Measurements from ENCODE around the gene ADAMTSL2. TPM values are rescaled to one million over a fixed set of nuclear protein-coding genes. Genes with fewer than 3 reads are reported as not detected.

ADAMTSL2 gene
- total and polyA plus RNA-seq, 3 experiments from 2014 or later, result not detected

DNA sequence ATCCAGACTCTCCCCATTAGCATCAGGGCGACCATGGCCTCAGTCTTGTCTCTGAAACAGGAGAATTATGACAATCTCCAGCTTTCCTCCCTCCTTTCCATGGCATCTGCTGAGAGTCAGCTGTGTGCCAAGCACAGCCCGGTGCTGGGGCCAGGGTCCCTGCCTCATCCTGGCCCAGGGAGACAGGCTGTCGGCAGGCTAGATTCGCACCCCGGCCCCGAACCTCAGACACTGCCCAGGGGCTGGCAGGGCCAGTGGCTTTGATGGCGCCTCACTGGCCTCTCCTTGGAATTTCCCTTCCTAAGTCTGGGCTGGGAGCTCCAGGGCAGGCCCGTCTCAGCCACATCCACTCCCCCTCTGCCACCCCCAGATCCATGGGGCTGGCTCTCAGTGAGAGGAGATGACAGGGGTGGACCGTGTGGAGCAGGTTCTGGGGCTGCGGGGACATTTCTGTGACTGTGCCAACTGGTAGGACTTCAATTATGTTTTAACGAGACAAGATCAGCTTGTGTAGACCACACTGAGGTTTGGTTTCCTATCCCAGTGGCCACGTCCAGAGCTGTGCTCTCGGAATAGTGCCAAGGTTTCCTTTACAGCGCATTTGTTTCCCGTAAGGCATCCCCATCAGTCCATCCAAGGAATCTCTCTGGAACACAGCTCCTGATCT lies 59.2 kb downstream of the ADAMTSL2 start:
- no peak overlapping the region for H3K4me3 ChIP-seq (ENCODE audit: low read length)
- Mint-ChIP-seq H3K9me3 (peaks cover 11 to 18% (median 16%) of the 10 kb centered on the region in 5 donors), H3K4me1 (no peaks in the 10 kb centered on the region), H3K27me3 (peaks cover 10 to 12% of the 10 kb centered on the region in 2 donors), H3K36me3 (peaks cover 0 to 8% (median 2%) of the 10 kb centered on the region in 3 donors), H3K4me3 (no peak overlapping the region), H3K27ac (no peak overlapping the region)
- peaks cover 6% of the 10 kb centered on the region for H3K9me3 ChIP-seq (ENCODE audit: low read length)
- ChIA-PET CTCF (interaction anchor here (1.4 kb wide), 1 partner anchor 149 kb away, joined by 5 read pairs; no protein-coding TSS in a partner anchor), POLR2A (no interaction called here)
- H3K27me3 ChIP-seq (ENCODE audit: insufficient read depth, low read length, poor library complexity, severe bottlenecking), result no peaks in the 10 kb centered on the region
- no peak overlapping the region for H3K27ac ChIP-seq (ENCODE audit: low read depth, low read length)
- no peaks in the 10 kb centered on the region for H3K36me3 ChIP-seq (ENCODE audit: insufficient read depth, low read length)
- DNase-seq, result no peak
- no peaks in the 10 kb centered on the region for H3K4me1 ChIP-seq (ENCODE audit: insufficient read depth, low read length)

DNA sequence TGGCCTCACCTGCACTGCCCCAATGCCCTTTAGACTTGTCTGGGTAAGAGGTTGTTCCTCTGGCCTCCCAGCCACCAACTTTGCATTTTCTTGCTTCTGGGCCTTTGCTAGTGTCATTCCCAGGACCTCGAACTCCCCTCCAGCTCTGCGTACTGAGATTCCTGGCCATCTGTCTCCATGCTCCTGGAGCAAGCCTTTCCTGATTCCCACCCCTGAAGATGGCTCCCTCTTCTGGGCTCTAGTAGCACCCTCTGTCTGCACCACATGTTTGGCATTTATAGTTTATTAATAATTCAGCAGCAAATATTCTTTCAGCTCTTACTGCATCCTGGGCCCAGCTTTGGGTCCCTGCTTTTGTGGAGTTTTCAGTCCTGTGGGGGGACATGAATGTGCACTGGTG lies 59.8 kb downstream of the ADAMTSL2 start:
- no peaks in the 10 kb centered on the region for H3K36me3 ChIP-seq (ENCODE audit: insufficient read depth, low read length)
- no peak overlapping the region for H3K27ac ChIP-seq (ENCODE audit: low read depth, low read length)
- no peaks in the 10 kb centered on the region for H3K4me1 ChIP-seq (ENCODE audit: insufficient read depth, low read length)
- no peak overlapping the region for H3K4me3 ChIP-seq (ENCODE audit: low read length)
- peaks cover 11 to 18% (median 16%) of the 10 kb centered on the region in 5 donors for H3K9me3 Mint-ChIP-seq
- peaks cover 0 to 8% (median 2%) of the 10 kb centered on the region in 3 donors for H3K36me3 Mint-ChIP-seq
- H3K27me3 Mint-ChIP-seq, result peaks cover 10 to 12% of the 10 kb centered on the region in 2 donors
- ChIA-PET POLR2A (no interaction called here), CTCF (interaction anchor here (1.4 kb wide), 1 partner anchor 148 kb away, joined by 5 read pairs; no protein-coding TSS in a partner anchor)
- peaks cover 6% of the 10 kb centered on the region for H3K9me3 ChIP-seq (ENCODE audit: low read length)
- H3K27me3 ChIP-seq (ENCODE audit: insufficient read depth, low read length, poor library complexity, severe bottlenecking), result no peaks in the 10 kb centered on the region
- H3K4me3 Mint-ChIP-seq, result no peak overlapping the region
- H3K27ac Mint-ChIP-seq, result no peak overlapping the region
- DNase-seq, result no peak
- H3K4me1 Mint-ChIP-seq, result no peaks in the 10 kb centered on the region

DNA sequence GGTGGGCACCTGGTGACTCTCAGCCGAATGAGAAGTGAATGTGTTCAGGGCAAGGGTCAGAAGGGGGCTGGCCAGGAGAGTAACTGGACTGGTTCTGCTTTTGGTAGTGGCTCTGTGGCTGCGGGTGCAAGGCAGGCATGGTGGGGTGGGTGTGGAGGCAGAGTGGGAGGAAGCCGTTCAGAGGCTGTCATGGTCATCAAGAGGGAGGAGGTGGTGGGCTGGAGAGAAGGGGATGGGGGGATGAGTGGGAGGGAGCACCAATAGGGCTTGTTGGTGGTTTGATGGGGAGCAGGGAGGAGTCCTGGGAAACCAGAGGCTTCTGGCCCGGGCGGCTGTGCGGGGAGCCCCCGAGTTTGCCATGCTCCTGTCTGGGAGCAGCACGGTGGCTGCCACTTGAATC lies 61.4 kb downstream of the ADAMTSL2 start:
- peaks cover 6% of the 10 kb centered on the region for H3K9me3 ChIP-seq (ENCODE audit: low read length)
- Mint-ChIP-seq H3K4me3 (no peak overlapping the region), H3K27me3 (peaks cover 10 to 12% of the 10 kb centered on the region in 2 donors), H3K9me3 (peaks cover 11 to 18% (median 16%) of the 10 kb centered on the region in 5 donors), H3K27ac (no peak overlapping the region), H3K36me3 (peaks cover 0 to 8% (median 2%) of the 10 kb centered on the region in 3 donors), H3K4me1 (no peaks in the 10 kb centered on the region)
- ChIA-PET POLR2A (no interaction called here), CTCF (no interaction called here)
- H3K27me3 ChIP-seq (ENCODE audit: insufficient read depth, low read length, poor library complexity, severe bottlenecking), result no peaks in the 10 kb centered on the region
- no peaks in the 10 kb centered on the region for H3K4me1 ChIP-seq (ENCODE audit: insufficient read depth, low read length)
- no peak overlapping the region for H3K4me3 ChIP-seq (ENCODE audit: low read length)
- no peak overlapping the region for H3K27ac ChIP-seq (ENCODE audit: low read depth, low read length)
- no peaks in the 10 kb centered on the region for H3K36me3 ChIP-seq (ENCODE audit: insufficient read depth, low read length)
- DNase-seq, result no peak

DNA sequence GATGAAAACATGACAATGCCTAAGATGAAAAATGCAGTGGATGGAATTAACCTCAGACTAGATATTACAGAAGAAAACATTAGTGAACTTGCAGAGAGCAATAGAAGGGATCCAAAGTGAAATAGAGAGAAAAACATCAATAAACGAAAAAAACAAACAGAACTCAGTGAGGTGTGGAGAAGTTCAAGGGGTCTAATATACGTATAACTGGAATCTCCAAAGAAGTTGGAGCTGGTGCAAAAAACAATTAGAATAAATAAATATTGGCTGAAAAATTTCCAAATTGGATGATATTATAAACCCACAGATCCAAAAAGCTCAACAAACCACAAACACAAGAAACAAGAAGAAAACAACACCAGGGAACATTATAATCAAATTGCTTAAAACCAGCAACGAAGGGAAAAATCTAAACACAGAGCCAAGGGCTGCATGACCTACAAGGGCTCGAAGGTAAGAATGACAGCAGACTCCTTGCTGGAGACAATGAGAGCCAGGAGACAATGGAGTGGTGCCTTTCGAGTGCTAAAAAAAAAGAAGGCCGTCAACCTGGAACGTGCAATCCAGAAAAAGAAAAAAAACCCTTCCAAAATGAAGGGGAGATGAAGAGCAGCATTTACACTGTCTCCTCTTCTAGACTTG lies 62.9 kb downstream of the ADAMTSL2 start:
- Histone ChIP-seq H3K9me3 (ENCODE audit: low read length) (peaks cover 6% of the 10 kb centered on the region), H3K4me1 (ENCODE audit: insufficient read depth, low read length) (no peaks in the 10 kb centered on the region), H3K27ac (ENCODE audit: low read depth, low read length) (no peak overlapping the region), H3K36me3 (ENCODE audit: insufficient read depth, low read length) (no peaks in the 10 kb centered on the region), H3K27me3 (ENCODE audit: insufficient read depth, low read length, poor library complexity, severe bottlenecking) (no peaks in the 10 kb centered on the region), H3K4me3 (ENCODE audit: low read length) (no peak overlapping the region)
- Mint-ChIP-seq H3K27ac (no peak overlapping the region), H3K27me3 (peaks cover 12 to 17% of the 10 kb centered on the region in 2 donors), H3K9me3 (peaks cover 11 to 18% (median 16%) of the 10 kb centered on the region in 5 donors), H3K4me1 (no peaks in the 10 kb centered on the region), H3K36me3 (peaks cover 0 to 8% (median 2%) of the 10 kb centered on the region in 3 donors), H3K4me3 (no peak overlapping the region)
- POLR2A ChIA-PET, result no interaction called here
- DNase-seq, result no peak
- CTCF ChIA-PET, result interaction anchor here (1.3 kb wide), 1 partner anchor 119 kb away, joined by 4 read pairs; no protein-coding TSS in a partner anchor

DNA sequence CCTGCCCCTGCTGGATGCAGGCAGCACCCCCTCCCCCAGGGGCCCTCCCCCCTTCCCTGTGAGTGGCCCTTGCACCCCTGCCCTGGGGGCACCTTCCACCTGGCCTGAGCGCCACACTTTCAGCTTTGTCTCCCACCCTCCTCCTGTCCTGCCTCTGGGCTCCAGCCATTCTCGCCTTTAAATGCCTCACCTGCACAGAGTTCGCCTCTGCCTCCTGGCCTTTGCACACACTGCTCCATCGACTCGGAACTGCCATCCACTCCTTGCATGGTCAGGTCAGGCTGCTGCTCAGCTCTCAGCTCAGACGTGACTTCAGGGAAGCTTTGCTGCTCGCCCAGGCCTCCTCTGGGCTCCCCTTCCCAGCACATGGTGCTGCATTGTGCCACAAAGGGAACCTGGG lies 64.5 kb downstream of the ADAMTSL2 start:
- POLR2A ChIA-PET, result no interaction called here
- Mint-ChIP-seq H3K36me3 (peaks cover 0 to 8% (median 2%) of the 10 kb centered on the region in 3 donors), H3K9me3 (peaks cover 11 to 18% (median 16%) of the 10 kb centered on the region in 5 donors), H3K27me3 (peaks cover 11 to 16% of the 10 kb centered on the region in 2 donors), H3K4me1 (peaks cover 0 to 1% (median 0%) of the 10 kb centered on the region in 3 donors), H3K27ac (no peak overlapping the region), H3K4me3 (no peak overlapping the region)
- CTCF ChIA-PET, result no interaction called here
- H3K4me1 ChIP-seq (ENCODE audit: insufficient read depth, low read length), result no peaks in the 10 kb centered on the region
- peaks cover 6% of the 10 kb centered on the region for H3K9me3 ChIP-seq (ENCODE audit: low read length)
- no peaks in the 10 kb centered on the region for H3K27me3 ChIP-seq (ENCODE audit: insufficient read depth, low read length, poor library complexity, severe bottlenecking)
- no peak for DNase-seq
- H3K27ac ChIP-seq (ENCODE audit: low read depth, low read length), result no peak overlapping the region
- H3K4me3 ChIP-seq (ENCODE audit: low read length), result no peak overlapping the region
- no peaks in the 10 kb centered on the region for H3K36me3 ChIP-seq (ENCODE audit: insufficient read depth, low read length)

DNA sequence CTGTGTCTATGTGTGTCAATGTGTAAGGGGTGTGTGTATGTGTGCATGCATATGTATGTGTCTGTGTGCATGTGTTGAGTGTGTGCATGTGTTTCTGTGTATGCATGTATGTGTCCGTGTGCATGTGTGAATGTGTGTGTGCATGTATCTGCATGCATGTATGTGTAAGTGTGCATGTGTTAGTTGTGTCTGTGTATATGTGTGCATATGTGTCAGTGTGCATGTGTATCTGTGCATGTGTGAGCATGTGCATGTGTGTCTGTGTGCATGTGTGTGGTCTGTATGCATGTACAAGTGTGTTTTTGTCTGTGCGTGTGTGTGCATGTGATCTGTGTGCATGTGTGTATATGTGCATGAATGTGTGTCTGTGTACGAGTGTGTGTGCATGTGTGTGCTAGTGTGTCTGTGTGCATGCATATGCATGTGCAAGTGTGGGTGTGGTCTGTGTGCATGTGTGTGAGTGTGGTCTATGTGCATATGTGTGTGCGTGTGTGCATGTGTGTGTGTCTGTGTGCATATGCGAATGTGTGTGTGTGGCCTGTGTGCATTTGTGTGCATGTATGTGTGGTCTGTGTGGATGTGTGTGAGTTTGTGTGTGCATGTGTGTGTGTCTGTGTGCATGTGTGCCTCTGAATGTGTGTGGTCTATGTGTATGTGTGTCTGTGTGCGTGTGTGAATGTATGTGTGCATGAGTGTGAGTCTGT lies 65.1 kb downstream of the ADAMTSL2 start:
- H3K4me1 ChIP-seq (ENCODE audit: insufficient read depth, low read length), result peaks cover 2% of the 10 kb centered on the region
- Mint-ChIP-seq H3K9me3 (peaks cover 11 to 18% (median 16%) of the 10 kb centered on the region in 5 donors), H3K4me3 (no peak overlapping the region), H3K27me3 (peaks cover 12 to 14% of the 10 kb centered on the region in 2 donors), H3K36me3 (peaks cover 0 to 8% (median 2%) of the 10 kb centered on the region in 3 donors), H3K4me1 (peaks cover 6 to 7% (median 6%) of the 10 kb centered on the region in 3 donors), H3K27ac (no peak overlapping the region)
- no peak overlapping the region for H3K4me3 ChIP-seq (ENCODE audit: low read length)
- no peaks in the 10 kb centered on the region for H3K27me3 ChIP-seq (ENCODE audit: insufficient read depth, low read length, poor library complexity, severe bottlenecking)
- peaks cover 6% of the 10 kb centered on the region for H3K9me3 ChIP-seq (ENCODE audit: low read length)
- no peaks in the 10 kb centered on the region for H3K36me3 ChIP-seq (ENCODE audit: insufficient read depth, low read length)
- POLR2A ChIA-PET, result no interaction called here
- no peak for DNase-seq
- CTCF ChIA-PET, result interaction anchor here (1.5 kb wide), 1 partner anchor 10 kb away, joined by 4 read pairs; no protein-coding TSS in a partner anchor
- no peak overlapping the region for H3K27ac ChIP-seq (ENCODE audit: low read depth, low read length)

DNA sequence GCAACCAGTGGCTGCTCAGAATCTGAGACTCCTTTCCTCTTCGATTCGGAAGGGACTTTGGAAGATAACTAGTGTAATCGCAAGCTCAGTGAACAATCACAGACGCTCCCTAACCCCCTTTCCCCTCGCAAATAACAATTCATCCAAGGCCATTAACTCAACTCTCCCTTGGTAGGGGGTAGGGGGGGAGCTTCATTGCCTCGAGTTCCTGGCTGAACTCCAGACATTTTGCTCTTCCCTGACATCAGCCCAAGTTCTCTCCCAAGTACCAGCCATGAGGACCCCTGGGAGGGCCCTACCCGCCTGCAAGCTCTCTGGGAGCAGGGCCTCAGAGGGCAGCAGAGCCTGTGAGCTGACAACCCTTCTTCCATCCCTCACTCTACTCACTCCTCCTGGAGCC lies 66.2 kb downstream of the ADAMTSL2 start:
- Histone ChIP-seq H3K36me3 (ENCODE audit: insufficient read depth, low read length) (no peaks in the 10 kb centered on the region), H3K27ac (ENCODE audit: low read depth, low read length) (no peak overlapping the region), H3K4me3 (ENCODE audit: low read length) (no peak overlapping the region), H3K9me3 (ENCODE audit: low read length) (peaks cover 6% of the 10 kb centered on the region), H3K27me3 (ENCODE audit: insufficient read depth, low read length, poor library complexity, severe bottlenecking) (no peaks in the 10 kb centered on the region), H3K4me1 (ENCODE audit: insufficient read depth, low read length) (peaks cover 5% of the 10 kb centered on the region)
- no peak for DNase-seq
- peaks cover 9 to 13% (median 9%) of the 10 kb centered on the region in 3 donors for H3K4me1 Mint-ChIP-seq
- CTCF ChIA-PET, result interaction anchor here (1.5 to 2.0 kb wide), 2 partner anchors 11 to 126 kb away, joined by 4 read pairs; no protein-coding TSS in a partner anchor
- POLR2A ChIA-PET, result no interaction called here
- peaks cover 10 to 14% of the 10 kb centered on the region in 2 donors for H3K27me3 Mint-ChIP-seq
- no peak overlapping the region for H3K4me3 Mint-ChIP-seq
- H3K9me3 Mint-ChIP-seq, result peaks cover 11 to 17% (median 16%) of the 10 kb centered on the region in 5 donors
- peaks cover 0 to 8% (median 2%) of the 10 kb centered on the region in 3 donors for H3K36me3 Mint-ChIP-seq
- H3K27ac Mint-ChIP-seq, result no peak overlapping the region
